HEK293 (cell line): ENCODE results near the gene MED29.

Experiments
- CTCF ChIA-PET: fragments of 350-600 bp; formaldehyde crosslinking; extraction: SDS; loops from one replicate; lab custom pipeline; 2021; ENCODE audit warnings: antibody characterized with exemption; lab: Yijun Ruan, JAX
- POLR2A ChIA-PET: fragments of 300-600 bp; formaldehyde crosslinking; extraction: SDS; loops from one replicate; lab custom pipeline; 2020; ENCODE audit warnings: antibody characterized with exemption, inconsistent platforms; lab: Yijun Ruan, JAX
- H3K27ac ChIP-seq: fragments of 200-500 bp; sonication (Bioruptor generic); 2 replicates; pipeline ENCODE4 v1.5.1; 2014; ENCODE audit warnings: low read depth, low read length, control low read depth, inconsistent platforms; ENCODE audit errors: extremely low read depth
- H3K36me3 ChIP-seq, 2 experiments: fragments of 200-500 bp in 1 of 2; sonication (Bioruptor generic) in 1 of 2; 1 replicate in 1 of 2; 2 replicates in 1 of 2; pipeline ENCODE4 v1.5.1; 2014 to 2017; ENCODE audit warnings: inconsistent platforms in 2 of 2, low read length in 2 of 2; ENCODE audit not compliant: control insufficient read depth in 2 of 2, insufficient read depth in 1 of 2
- H3K4me1 ChIP-seq: fragments of 200-500 bp; sonication (Bioruptor generic); 2 replicates; pipeline ENCODE4 v1.5.1; 2014; ENCODE audit warnings: mild to moderate bottlenecking, low read length, inconsistent platforms; ENCODE audit not compliant: control insufficient read depth, insufficient read depth
- H3K4me3 ChIP-seq: 2 replicates; pipeline ENCODE4 v1.5.1; 2011; ENCODE audit warnings: low read depth, mild to moderate bottlenecking, control low read depth, low read length, moderate library complexity
- H3K9me3 ChIP-seq: fragments of 200-500 bp; sonication (Bioruptor generic); 2 replicates; pipeline ENCODE4 v1.5.1; 2014; ENCODE audit warnings: low read depth, low read length, inconsistent platforms; ENCODE audit not compliant: control insufficient read depth, insufficient read depth
- CTCF ChIP-seq: fragments of 450-650 bp; formaldehyde crosslinking; IDR thresholded peaks from 2 replicates; pipeline ENCODE4 v1.5.1; 2016; ENCODE audit warnings: missing biosample characterization, missing genetic modification characterization
- ELK4 ChIP-seq: IDR thresholded peaks from 2 replicates; pipeline ENCODE4 v1.6.1; 2011; ENCODE audit warnings: mild to moderate bottlenecking, low read depth, low read length, borderline replicate concordance
- KLF16 ChIP-seq: fragments of 450-650 bp; formaldehyde crosslinking; IDR thresholded peaks from 2 replicates; pipeline ENCODE4 v1.5.1; 2017; ENCODE audit warnings: missing biosample characterization, missing genetic modification characterization
- REPIN1 ChIP-seq: fragments of 450-650 bp; formaldehyde crosslinking; IDR thresholded peaks from 2 replicates; pipeline ENCODE4 v1.5.1; 2017; ENCODE audit warnings: missing biosample characterization, missing genetic modification characterization, low read depth
- SP2 ChIP-seq: fragments of 450-650 bp; formaldehyde crosslinking; IDR thresholded peaks from 2 replicates; pipeline ENCODE4 v1.5.1; 2016; ENCODE audit warnings: missing biosample characterization, missing genetic modification characterization
- TCF7L2 ChIP-seq: IDR thresholded peaks from 2 replicates; pipeline ENCODE4 v1.6.1; 2011; ENCODE audit warnings: low read depth, mild to moderate bottlenecking, inconsistent platforms, low read length, moderate library complexity, borderline replicate concordance
- TRIM28 ChIP-seq: IDR thresholded peaks from 2 replicates; pipeline ENCODE4 v1.6.1; 2011; ENCODE audit warnings: low read length, control low read depth, borderline replicate concordance
- ZNF155 ChIP-seq: fragments of 450-650 bp; formaldehyde crosslinking; IDR thresholded peaks from 2 replicates; pipeline ENCODE4 v1.5.1; 2016; ENCODE audit warnings: missing biosample characterization, missing genetic modification characterization
- ZNF366 ChIP-seq: fragments of 450-650 bp; formaldehyde crosslinking; conservative IDR thresholded peaks from 2 replicates; pipeline ENCODE4 v1.5.1; 2016; ENCODE audit warnings: missing biosample characterization, missing genetic modification characterization
- ZNF37A ChIP-seq: fragments of 450-650 bp; IDR thresholded peaks from 2 replicates; pipeline ENCODE4 v1.5.1; 2018; ENCODE audit warnings: missing biosample characterization, missing genetic modification characterization
- ZNF394 ChIP-seq: fragments of 450-650 bp; formaldehyde crosslinking; IDR thresholded peaks from 2 replicates; pipeline ENCODE4 v1.5.1; 2016; ENCODE audit warnings: missing biosample characterization, missing genetic modification characterization, mild to moderate bottlenecking, moderate library complexity, borderline replicate concordance
- ZNF426 ChIP-seq: fragments of 450-650 bp; formaldehyde crosslinking; IDR thresholded peaks from 2 replicates; pipeline ENCODE4 v1.5.1; 2017; ENCODE audit warnings: missing biosample characterization, missing genetic modification characterization, mild to moderate bottlenecking, inconsistent platforms, moderate library complexity
- ZNF510 ChIP-seq: fragments of 450-650 bp; formaldehyde crosslinking; IDR thresholded peaks from 2 replicates; pipeline ENCODE4 v1.5.1; 2018; ENCODE audit warnings: mild to moderate bottlenecking, missing genetic modification characterization, missing biosample characterization; ENCODE audit not compliant: insufficient replicate concordance
- ZNF529 ChIP-seq: fragments of 450-650 bp; formaldehyde crosslinking; IDR thresholded peaks from 2 replicates; pipeline ENCODE4 v1.5.1; 2017; ENCODE audit warnings: missing genetic modification characterization, missing biosample characterization; ENCODE audit not compliant: insufficient replicate concordance
- ZNF544 ChIP-seq: fragments of 450-650 bp; formaldehyde crosslinking; IDR thresholded peaks from 2 replicates; pipeline ENCODE4 v1.5.0; 2017; ENCODE audit warnings: missing biosample characterization, missing genetic modification characterization
- ZNF610 ChIP-seq: fragments of 450-650 bp; formaldehyde crosslinking; IDR thresholded peaks from 2 replicates; pipeline ENCODE4 v1.5.1; 2016; ENCODE audit warnings: missing biosample characterization, missing genetic modification characterization, borderline replicate concordance
- ZNF629 ChIP-seq: fragments of 450-650 bp; formaldehyde crosslinking; IDR thresholded peaks from 2 replicates; pipeline ENCODE4 v1.5.1; 2017; ENCODE audit warnings: missing biosample characterization, missing genetic modification characterization
- ZNF768 ChIP-seq: fragments of 450-650 bp; formaldehyde crosslinking; IDR thresholded peaks from 2 replicates; pipeline ENCODE4 v1.5.1; 2018; ENCODE audit warnings: missing biosample characterization, mild to moderate bottlenecking, missing genetic modification characterization
- ZNF777 ChIP-seq: fragments of 450-650 bp; formaldehyde crosslinking; IDR thresholded peaks from 2 replicates; pipeline ENCODE4 v1.5.1; 2017; ENCODE audit warnings: missing biosample characterization, missing genetic modification characterization, borderline replicate concordance
- ZSCAN4 ChIP-seq: fragments of 450-650 bp; formaldehyde crosslinking; IDR thresholded peaks from 2 replicates; pipeline ENCODE4 v1.5.1; 2017; ENCODE audit warnings: missing biosample characterization, missing genetic modification characterization
- TF ChIP-seq, protein P1 (sequence below): fragments of 450-650 bp; formaldehyde crosslinking; IDR thresholded peaks from 2 replicates; pipeline ENCODE4 v1.5.1; 2016; ENCODE audit warnings: missing biosample characterization, missing genetic modification characterization
- TF ChIP-seq, protein P2 (sequence below): fragments of 450-650 bp; IDR thresholded peaks from 2 replicates; pipeline ENCODE4 v1.5.1; 2018; ENCODE audit warnings: missing biosample characterization, missing genetic modification characterization
- TF ChIP-seq, protein P3 (sequence below): fragments of 450-650 bp; IDR thresholded peaks from 2 replicates; pipeline ENCODE4 v1.5.1; 2018; ENCODE audit warnings: missing biosample characterization, mild to moderate bottlenecking, missing genetic modification characterization

MED29 gene

DNA sequence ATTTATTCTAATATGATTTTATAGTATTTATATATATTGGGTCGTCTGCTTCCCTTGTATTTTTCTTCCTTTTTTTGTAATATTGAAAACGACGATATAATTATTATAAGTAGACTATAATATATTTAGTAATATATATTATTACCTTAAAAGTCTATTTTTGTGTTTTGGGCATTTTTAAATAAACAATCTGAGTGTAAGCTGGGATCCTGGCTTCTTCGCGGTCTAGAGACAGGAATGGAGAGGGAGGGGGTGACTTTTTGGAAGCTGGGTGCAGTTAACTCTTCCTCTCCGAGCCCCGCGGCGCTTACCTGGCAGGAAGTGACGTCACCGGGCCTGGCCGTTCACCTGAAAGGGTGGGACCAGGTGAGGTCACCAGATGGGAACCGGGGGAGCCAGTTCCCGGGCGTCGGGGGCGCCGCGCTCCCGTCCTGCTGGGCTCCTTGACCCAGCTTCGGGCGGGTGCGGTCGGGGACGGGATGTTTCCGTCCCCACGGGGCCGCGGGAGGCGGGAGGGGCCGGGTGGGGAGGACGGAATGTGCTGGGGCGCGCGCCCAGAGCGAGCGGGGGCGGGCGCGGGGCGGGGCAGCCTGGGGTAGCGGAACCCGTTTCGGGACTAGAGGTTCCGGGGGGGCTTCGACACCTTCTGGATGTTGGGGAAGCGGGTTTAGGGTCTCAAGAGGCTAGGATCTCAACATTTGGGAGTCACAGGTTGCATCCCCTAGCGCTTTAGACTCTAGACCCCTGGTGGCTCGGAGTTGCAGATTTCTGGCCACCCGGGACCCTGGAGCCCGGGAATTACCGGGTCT is 18.2 kb downstream of the MED29 start (continued):
- TF ChIP-seq ELK4 (no peak), ZNF510 (tag by site-specific recombination) (no peak), REPIN1 (tag by site-specific recombination) (no peak), SP2 (tag by site-specific recombination) (peak; percentile 86), ZNF394 (tag by site-specific recombination) (0 out of 2 replicates have a peak, but pooled peaks have one; percentile 10), ZNF426 (tag by site-specific recombination) (no peak), TCF7L2 (no peak), ZNF777 (no peak; the same call in 1 of the 2 replicates), KLF16 (tag by site-specific recombination) (peak; percentile 85), CTCF (tag by site-specific recombination) (peak; percentile 60; the same call in 1 of the 2 replicates), ZNF544 (tag by site-specific recombination) (no peak), ZNF610 (tag by site-specific recombination) (no peak), TRIM28 (no peak), ZNF529 (tag by site-specific recombination) (no peak), ZNF629 (tag by site-specific recombination) (peak; percentile 94), ZNF768 (tag by site-specific recombination) (no peak)
- TF ChIP-seq, protein P1, sequence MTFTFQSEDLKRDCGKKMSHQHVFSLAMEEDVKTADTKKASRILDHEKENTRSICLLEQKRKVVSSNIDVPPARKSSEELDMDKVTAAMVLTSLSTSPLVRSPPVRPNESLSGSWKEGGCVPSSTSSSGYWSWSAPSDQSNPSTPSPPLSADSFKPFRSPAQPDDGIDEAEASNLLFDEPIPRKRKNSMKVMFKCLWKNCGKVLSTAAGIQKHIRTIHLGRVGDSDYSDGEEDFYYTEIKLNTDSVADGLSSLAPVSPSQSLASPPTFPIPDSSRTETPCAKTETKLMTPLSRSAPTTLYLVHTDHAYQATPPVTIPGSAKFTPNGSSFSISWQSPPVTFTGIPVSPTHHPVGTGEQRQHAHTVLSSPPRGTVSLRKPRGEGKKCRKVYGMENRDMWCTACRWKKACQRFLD (tag by site-specific recombination), result no peak
- TF ChIP-seq, protein P2, sequence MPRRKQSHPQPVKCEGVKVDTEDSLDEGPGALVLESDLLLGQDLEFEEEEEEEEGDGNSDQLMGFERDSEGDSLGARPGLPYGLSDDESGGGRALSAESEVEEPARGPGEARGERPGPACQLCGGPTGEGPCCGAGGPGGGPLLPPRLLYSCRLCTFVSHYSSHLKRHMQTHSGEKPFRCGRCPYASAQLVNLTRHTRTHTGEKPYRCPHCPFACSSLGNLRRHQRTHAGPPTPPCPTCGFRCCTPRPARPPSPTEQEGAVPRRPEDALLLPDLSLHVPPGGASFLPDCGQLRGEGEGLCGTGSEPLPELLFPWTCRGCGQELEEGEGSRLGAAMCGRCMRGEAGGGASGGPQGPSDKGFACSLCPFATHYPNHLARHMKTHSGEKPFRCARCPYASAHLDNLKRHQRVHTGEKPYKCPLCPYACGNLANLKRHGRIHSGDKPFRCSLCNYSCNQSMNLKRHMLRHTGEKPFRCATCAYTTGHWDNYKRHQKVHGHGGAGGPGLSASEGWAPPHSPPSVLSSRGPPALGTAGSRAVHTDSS (tag by site-specific recombination), result no peak

- peak overlapping the region; percentile 51 for H3K4me3 ChIP-seq
- peak overlapping the region; percentile 89 for H3K27ac ChIP-seq
- H3K9me3 ChIP-seq, result no peaks in the 10 kb centered on the region
- peaks cover 6 to 8% of the 10 kb centered on the region in 2 experiments; a peak in 2 of 3 replicates for H3K36me3 ChIP-seq
- POLR2A ChIA-PET, result interaction anchor here (4.5 to 11.2 kb wide), 2 partner anchors 12 to 19 kb away, joined by 56 to 175 read pairs; partner anchors contain the start of genes MED29 and PAF1
- H3K4me1 ChIP-seq, result peaks cover 44% of the 10 kb centered on the region
- CTCF ChIA-PET, result interaction anchor here (0.7 to 4.6 kb wide), 3 partner anchors 9 to 43 kb away, joined by 4 to 63 read pairs (median 41); no protein-coding TSS in a partner anchor
- TF ChIP-seq ZNF155 (no peak), ZSCAN4 (no peak; the same call in none of the 2 replicates), ZNF366 (tag by site-specific recombination) (peak; percentile 100), ZNF37A (tag by site-specific recombination) (no peak)
- TF ChIP-seq, protein P3, sequence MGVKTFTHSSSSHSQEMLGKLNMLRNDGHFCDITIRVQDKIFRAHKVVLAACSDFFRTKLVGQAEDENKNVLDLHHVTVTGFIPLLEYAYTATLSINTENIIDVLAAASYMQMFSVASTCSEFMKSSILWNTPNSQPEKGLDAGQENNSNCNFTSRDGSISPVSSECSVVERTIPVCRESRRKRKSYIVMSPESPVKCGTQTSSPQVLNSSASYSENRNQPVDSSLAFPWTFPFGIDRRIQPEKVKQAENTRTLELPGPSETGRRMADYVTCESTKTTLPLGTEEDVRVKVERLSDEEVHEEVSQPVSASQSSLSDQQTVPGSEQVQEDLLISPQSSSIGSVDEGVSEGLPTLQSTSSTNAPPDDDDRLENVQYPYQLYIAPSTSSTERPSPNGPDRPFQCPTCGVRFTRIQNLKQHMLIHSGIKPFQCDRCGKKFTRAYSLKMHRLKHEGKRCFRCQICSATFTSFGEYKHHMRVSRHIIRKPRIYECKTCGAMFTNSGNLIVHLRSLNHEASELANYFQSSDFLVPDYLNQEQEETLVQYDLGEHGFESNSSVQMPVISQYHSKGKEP (tag by site-specific recombination), result no peak
These were observed 19.0 kb downstream of the MED29 start for GRCh38 chr19:39410017-39410830.
